NCI-H187 (cell line): ENCODE data around the gene LDB2.

Experiments used
- DNase-seq, 2 experiments: peaks; one replicate each; lab custom pipeline; 2025; lab: John Stamatoyannopoulos, UW

The LDB2 gene

DNA sequence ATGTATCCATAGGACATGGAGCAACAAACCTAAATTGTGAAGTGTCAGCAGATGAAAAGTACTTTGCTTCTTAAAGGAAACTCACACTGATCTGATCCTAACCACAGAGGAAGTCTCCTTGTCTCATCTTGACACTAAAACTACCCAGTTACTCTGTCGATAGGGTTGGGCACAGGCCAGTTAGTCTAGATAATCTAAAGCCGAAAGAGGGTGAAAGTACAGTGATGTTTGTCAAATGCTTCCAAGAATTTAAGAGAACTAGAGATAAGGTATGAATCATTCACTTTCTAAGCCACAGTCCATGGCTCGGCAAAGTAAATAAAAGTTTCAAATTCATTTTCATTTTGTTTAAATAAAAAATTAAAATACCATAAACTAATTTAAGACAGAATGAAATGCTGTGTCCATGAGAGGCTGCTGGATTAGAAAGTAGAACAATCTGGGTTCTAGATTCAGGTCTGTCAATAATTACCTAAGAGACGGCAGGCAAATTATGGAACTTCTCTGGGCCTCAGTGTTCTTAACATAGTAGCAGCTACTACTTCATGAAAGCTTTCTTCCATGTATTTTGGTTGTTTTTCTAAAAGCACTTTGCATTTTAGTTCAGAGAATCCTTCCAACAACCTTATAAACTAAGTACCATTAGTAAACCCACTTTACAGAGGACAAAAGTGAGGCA, 176.7 kb downstream of the LDB2 start:
- no peak for DNase-seq

DNA sequence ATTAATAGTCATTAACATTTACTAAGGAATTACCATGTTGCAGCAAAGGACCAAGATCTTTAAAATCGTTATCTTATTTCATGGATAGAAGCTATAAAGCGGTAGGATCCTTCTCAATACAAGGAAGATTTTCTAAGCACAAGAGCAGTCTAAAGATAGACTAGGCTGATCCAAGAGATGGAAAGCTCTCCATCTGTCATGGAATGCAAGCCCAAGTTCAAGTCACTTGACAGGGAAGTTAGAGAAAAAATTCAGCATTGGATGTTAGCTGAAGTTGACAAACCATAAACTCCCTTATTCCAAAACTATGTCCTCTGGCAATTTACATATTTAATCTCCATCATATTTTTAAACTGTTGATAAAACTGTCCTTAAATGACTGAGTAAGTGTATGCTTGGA, 177.7 kb downstream of the LDB2 start:
- no peak for DNase-seq

DNA sequence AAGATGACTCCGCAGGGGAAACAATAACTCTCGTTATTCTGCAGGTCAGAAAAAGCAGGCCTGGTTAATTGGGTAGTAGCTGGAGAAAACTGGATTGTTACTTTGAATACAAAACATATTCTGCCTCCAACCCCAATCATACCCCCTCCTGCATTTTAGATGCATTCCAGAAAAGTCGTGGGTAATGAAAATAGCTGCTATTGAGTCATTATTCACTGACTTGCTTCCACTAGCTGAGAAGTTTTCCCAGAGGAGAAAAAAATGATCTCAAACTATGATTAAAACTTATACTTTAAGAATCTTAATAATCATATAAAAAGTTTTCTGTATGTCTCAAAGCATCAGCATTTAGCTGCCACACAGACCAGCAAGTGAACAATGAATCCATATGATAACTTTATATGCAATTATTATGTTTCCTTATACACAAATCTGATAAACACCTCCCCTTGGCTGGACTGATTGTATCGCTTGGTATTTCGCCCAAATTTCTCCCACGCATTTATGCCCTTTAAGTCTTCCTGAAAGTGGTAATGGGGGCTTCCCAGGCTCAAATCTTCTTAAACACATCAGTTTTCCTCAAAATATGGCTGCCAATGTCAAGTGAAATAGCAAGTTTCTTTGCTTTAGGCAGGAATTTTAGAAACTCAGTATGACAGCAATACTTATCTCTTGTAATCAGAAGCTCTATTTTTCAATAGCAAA, 181.0 kb downstream of the LDB2 start:
- no peak for DNase-seq

DNA sequence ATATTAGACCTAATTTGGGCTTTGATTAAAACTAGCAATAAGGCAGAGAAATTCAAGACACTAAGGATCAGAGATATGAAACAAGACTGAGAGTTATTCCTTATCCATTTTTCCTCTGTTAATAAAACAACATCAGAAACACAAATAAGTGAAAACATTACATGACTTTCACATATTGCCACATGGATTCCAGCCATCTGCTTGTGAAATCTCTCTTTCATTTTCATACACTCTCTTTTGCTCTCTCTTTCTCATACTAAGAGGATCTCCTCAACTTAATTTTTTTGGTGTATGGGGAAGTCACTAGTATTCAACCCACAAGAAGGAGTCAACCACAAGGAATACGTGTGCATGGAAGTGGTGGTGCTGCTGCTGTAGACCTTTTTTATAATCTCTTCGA, 183.0 kb downstream of the LDB2 start:
- no peak for DNase-seq

DNA sequence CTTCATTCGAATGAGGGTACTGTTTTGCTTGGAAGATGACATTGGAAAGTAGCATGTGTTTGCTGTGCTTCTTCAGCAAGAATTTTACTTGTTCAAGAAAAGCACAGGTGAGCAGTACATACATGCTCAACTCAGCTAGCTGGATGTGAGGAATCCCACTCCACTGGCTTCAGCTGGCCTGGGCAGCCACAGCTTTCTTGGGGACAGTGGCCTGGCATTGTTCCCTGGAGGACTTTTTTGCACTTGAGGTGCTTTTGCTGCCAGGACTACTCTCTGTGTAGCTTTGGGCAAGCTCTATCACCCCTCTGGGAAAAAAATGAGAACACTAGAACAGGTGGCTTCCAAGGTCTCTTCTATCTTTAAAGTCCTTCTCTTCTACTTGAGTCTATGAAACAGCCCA, 184.3 kb downstream of the LDB2 start:
- no peak for DNase-seq

DNA sequence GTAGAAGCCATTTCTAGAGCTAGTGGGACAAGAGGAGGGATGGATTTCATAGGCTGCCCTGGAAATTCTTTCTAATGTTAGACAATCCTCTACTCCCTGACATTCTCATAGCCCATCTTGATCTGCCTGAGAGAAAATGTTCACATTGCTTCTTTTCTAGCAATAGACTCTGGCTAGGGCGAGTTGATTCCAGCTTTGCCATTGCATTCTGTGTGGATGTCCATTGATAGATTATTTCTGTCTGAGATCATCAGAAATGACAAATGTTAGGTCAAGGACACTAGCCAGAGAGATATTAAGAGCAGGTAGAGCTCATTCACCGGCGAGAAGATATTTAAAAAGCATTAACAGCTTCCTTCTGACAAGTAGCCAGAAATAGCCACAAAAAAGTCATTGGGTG, 184.7 kb downstream of the LDB2 start:
- DNase-seq: no peak

DNA sequence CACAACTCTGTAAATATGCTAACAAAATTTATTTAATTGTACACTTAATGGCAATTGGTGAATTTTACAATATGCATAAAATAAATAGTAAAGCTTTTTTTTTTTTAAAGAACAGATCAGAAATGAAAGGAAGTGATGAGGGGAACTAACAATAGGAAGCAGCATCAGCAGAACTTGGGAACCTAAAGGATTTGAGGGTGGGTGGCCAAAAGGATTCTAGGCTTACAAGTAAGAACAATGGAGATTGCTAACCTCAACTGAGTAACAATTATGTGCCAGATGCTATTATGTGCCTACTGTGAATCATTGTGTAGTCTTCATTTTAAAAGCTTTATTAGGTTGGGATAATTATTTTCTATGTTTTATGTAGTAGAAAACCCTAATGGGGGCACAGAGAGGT, 185.2 kb downstream of the LDB2 start:
- DNase-seq: no peak

DNA sequence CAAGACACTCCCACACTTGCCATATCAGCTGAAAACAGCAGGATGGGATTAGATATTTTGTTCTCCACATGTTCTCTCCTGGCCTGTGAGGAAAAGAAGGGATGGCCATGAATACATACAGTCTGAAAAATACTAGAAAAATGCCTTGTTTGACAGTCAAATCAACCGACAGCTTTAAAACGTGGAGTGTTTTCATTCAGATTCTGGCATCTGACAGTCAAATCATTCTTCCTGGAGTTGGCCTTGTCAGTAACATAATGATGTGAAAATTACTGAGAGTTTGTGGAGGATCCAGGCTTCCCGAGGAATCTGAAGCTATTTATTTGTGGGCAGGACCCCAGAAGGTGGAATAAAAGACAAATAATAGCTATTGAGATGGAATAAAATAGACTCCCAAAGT, 188.2 kb downstream of the LDB2 start:
- no peak for DNase-seq

DNA sequence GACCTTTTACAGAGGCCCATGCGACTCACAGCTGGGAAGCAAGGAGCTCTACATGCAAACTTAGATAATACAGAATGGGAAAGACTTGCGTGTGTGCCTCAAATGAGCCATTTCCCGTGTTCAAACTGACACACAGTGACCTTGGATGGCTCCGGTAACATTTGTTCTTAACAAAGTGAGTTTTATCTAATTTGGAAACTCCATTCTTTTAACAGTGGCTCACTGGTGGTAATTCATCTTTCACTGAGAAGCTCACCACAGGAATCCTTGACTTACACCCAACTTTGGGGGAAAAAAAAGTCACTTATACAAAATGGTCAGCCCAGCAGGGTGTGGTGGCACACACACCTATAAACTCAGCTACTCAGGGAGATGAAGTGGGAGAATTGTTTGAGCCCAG, 190.6 kb downstream of the LDB2 start:
- no peak for DNase-seq

DNA sequence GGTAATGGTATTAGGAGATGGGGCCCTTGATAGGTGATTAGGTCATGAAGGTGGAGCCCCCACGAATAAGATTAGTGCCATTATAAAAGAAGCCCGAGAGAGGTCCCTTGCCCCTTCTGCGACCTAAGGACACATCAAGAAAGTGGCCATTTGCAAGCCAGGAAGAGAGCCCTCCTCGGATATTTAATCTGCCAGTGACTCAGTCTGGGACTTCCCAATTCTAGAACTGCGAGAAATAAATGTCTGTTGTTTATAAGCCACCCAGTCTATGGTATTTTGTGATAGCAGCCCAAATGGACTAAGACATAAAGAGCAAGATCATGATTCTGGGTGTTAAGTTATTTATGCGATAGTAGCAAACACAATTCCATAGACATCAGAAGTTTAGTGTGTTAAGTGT, 192.2 kb downstream of the LDB2 start:
- DNase-seq: no peak

DNA sequence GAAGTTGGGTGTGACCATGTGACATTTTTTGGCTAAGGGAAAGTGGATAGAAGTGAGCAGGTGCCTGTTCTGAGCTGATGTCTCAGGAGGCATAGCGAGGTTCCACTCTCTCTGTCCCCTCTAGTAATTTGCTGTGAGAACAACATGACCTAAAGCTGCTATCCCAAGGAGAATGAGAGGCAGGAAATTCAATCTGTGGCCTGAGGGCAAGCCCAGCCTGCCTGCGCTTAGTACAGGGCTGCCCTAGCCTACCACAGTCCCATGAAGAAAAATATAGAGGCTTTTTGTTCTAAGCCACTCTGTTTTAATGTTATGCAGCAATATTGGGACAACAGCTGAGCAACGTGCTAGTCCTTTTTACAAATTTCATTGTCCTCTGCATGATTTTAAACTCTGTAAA, 193.1 kb downstream of the LDB2 start:
- no peak for DNase-seq

DNA sequence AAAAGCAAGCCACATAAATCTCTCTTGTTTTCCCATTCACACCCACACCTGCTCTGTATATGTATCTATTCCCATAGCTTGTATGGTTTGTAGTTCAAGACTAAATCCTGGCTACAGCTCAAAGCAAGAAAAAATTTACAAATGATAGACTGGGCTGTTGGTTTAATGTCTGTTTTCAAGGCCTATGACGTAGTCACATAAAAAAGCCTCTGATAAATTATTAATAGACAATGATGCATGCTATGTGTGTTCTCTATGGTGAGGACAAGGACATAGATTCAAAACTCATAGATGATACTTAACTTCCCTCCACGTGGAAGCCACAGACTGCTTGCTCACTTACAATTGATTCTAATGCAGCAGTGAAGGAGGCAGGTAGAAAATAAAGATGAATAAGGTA, 194.0 kb downstream of the LDB2 start:
- no peak for DNase-seq

DNA sequence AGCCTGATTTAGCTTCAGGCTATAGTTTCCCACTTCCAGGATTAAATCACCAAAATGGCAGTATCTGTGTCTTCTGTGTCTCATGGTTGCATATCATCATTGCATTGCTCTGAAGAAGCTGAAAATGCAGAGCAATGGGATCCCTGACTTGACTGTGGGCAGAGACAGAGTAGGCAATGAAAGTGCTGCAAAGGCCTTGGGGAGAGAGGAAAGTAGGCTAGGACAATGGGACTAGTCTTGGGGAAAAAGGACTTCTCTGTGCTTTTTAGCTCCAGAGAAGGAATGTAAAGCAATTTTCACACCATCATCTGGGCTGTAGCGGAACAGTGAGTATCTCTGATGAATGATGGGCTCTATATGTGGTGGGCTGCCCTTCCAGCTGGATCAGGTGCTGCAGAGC, 202.5 kb downstream of the LDB2 start:
- no peak for DNase-seq

DNA sequence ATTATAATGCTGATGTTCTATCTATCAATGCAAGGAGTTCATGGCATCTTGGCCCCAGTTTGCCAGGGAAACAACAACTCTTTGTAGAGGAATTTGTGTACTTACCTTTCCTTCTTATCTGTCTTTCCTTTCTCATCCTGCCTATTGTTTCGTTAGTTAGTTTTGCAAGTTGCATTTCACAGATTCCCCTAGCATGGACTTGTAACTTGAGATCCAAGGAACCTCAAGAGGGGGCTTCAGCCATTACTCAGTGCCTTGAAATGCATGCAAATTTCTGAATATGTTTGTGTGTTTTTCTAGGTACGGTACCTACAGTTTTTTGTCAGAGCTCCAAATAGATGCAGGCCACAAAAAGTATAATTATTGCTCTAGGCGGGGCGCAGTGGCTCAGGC, 203.6 kb downstream of the LDB2 start:
- DNase-seq: no peak

DNA sequence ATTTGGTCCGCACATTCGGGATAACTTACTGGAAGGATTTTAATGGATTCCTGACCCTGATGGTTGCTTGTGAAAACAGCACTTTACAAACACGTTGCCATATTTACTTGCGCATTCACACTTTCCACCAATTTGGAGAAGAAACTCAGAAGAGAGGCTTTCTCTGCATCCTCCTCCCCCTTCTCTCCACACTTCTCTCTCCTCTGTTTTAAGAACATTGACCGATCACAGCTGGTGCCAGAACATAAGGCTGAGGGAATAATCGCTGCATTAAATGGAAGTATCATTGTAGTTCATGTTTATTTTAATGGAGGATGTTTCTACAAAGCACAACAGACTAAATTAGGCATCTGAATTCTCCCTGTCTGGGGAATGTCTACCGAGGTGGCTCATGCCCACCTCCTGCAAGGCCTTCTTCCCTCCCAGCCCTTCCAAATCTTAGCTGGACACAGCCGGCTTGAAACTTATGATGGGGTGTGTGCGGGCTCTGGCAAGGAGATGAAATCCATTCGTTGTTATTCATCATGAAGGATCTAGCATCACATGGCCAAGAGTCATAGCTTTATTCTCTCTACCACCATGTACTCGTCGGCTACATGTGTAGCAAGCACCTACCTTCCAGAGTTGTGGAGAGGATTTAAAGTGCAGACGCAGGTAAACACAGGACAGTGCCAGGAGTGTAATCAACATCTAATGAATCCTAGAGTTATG, 204.1 kb downstream of the LDB2 start:
- no peak for DNase-seq

DNA sequence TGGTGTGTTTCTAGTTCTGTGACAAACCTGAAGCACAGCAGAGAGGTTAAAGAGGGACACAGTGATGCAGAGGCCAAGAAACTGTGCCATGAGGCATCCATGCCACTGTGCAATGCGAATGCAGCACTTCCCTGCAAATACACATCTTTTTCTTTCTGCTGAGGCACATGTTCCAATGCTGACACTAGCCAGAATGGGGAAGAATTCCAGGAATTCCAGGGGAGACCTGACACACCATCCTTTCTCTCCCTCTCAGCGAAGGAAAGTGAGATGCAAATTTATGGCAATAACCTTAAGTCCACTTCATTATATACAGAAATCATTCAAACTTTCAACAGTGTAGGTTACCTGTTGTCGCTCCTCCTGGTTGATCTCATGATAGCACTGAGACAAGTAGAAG, 204.8 kb downstream of the LDB2 start:
- DNase-seq: no peak

DNA sequence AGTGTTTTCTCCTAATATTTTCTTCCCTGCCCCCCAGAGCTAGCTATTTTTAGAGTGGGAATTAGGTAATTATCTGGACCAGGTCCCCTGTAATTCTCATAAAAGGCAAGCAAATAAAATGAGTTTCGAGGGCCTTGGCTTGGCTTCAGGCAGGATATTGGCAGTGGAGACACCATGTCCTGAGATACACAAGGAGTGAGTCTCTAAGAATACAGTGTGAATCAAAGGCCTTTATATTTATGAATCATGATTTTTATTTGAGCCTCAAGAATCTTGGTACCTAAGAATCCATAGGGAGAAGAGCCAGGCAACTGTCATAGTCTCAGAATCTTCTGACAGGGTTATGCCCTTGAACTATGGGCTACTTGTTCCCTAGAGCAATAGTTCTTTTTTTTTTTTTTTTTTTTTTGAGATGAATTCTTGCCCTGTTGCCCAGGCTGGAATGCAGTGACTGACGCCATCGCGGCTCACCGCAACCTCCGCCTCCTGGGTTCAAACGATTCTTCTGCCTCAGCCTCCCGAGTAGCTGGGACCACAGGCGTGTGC, 205.4 kb downstream of the LDB2 start:
- no peak for DNase-seq

DNA sequence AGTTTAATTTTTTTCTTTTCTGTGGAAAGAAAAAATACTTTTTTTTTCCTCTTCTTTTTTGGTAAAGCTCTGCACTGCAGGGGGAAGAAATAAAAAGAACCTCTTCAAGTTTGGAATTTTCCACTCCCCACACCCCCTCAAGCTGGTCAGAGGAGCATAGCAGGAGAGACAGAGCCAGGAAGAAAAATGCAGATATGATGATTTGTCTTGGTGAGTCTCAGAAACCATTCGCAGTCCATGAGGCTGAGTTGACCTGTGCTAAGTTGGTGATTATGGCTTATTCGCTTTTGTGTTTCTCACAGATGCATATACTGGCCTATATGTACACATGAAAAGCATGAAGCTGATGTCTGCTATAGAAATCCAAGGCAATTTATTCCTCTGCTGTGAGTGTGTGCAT, 205.9 kb downstream of the LDB2 start:
- DNase-seq: no peak

DNA sequence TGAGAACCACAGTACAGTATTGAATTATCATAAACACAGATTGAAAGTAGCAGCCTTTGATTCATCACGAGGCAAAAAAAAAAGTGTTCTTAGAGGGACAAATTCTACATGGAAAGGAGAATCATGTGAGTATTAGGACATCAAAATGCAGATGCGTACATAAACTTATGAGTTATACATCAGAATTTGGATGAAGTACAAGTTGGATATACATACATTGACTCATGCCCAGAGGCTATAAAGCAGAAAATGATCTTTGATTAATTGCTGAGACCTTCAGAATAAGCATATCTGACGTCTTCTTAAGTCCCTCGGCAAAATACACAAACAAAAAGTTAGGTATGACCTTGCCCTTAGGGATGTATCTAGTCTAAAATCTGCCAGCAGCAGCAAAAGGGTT, 206.4 kb downstream of the LDB2 start:
- no peak for DNase-seq

DNA sequence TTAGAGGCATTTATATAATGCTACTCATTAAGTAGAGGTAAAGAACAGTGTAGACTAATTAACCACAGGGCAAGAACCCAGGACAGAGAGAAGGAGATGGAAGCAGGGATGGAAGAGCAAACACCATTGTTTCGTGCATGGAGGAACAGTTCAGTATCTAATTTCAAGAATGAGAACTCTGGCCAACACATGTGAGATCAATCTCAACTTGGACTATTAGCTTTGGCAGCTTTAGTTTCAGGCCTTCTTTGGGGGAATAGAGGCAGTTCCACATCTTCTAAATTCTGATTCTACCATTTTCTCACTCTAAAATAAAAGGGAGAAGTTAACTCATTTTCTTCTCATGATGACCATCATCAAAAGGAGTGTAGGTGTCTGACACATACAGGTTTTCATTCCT, 207.0 kb downstream of the LDB2 start:
- no peak for DNase-seq

DNA sequence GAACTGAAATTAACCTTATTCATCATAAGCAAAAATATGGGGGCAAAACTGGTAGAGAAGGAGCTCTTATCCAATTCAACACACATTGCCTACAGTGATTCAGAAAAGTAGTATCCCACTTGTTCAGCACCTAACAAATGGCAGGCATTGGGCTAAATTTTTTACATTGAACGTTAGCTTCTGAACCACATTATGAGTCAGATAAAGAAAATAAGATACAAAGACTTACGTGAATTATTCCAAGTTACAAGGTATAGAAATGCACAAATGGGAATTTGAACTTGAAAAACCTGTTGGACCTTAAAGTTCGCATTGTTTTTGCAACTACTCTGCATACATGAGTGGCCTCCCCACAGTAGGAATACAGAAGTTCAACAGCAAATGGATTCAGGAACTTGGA, 210.6 kb downstream of the LDB2 start:
- DNase-seq: no peak

DNA sequence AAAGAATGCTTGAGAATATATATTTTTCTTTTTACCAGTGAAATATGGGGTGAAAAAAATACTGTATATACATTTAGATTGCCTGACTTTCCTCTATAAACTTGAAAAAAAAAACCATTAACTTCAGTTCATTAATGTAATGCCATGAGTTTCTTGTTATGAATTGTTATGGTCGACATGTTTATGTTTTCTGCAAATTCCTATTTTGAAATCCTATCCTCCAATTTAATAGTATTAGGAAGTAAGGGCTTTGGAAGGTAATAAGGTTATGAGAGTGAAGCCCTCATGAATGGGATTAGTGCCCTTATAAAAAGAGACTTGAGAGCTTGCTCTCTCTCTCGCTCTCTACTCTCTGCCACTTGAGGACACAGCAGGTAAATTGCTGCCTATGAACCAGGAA, 211.4 kb downstream of the LDB2 start:
- DNase-seq: no peak

DNA sequence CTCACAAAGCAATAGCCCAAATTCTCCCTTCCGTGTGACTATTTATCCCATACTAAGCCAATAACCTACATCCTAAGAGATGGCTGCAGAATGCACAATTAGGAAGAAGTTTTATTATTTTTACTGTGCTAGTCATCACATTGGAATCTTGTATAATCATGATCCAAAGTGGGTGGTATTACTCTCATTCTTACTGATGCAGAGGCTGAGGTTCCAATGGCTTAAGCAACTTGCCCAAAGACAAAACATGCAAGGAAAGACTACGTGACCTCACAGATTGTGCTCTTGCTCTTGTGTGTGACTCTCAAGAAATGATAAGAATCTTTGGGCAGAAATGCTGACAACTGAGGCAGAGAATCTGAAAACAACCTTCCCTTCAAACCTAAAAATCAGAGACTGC, 212.2 kb downstream of the LDB2 start:
- DNase-seq: no peak
